Astrocyte of the spinal cord (primary cell): ENCODE measurements around the gene RBBP8NL.

Source experiments
- DNase-seq: peaks from one replicate; pipeline ENCODE4 v3.0.0; 2011; ENCODE audit warnings: low read depth, low spot score
- H3K4me3 ChIP-seq: 2 replicates; pipeline ENCODE4 v1.5.1; 2011; ENCODE audit warnings: low read depth, mild to moderate bottlenecking, low read length, moderate library complexity
- CTCF ChIP-seq: IDR thresholded peaks from 2 replicates; pipeline ENCODE4 v1.5.1; 2012; ENCODE audit warnings: low read depth, mild to moderate bottlenecking, low read length, inconsistent platforms
- in situ Hi-C: cut with HindIII; loops from 2 replicates; pipeline ENCODE4 v1.10.0; 2017; ENCODE audit warnings: low sequenced_read_pairs

RBBP8NL gene

GRCh38 chr20:62445553-62446340 lies 18.4 kb upstream of the RBBP8NL start:
- DNase-seq = no peak
- TF ChIP-seq CTCF = no peak
- no peak overlapping the region for H3K4me3 ChIP-seq
- in situ Hi-C loops = no loop called here

DNA sequence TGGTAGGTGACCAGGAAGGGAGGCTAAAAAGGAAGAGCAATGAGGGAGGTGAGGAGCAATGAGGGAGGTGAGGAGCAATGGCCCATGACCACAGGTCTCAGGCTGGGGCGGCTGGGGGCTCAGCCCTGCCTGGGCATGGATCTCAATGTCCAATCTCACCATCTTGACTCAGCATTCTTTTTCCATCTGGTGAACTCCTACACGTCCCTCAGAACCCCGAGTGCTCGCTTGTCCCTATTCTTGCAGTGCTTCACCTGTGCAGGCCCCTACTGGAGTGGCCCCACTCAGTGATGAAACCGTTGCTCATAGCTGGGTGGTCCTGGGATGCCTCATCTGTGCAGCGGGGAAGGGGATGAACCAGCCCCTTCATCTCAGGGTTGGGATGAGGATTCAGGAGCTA lies 16.9 kb upstream of the RBBP8NL start:
- DNase-seq = no peak
- in situ Hi-C loops = no loop called here
- H3K4me3 ChIP-seq = no peak overlapping the region
- TF ChIP-seq CTCF = no peak

- no peak for TF ChIP-seq CTCF
- no peak for DNase-seq
- in situ Hi-C loops = no loop called here
- H3K4me3 ChIP-seq = no peak overlapping the region
Measured at GRCh38 chr20:62441987-62442539, 14.7 kb upstream of the RBBP8NL start.

GRCh38 chr20:62439218-62439617 lies 11.9 kb upstream of the RBBP8NL start:
- in situ Hi-C loops = no loop called here
- no peak for DNase-seq
- TF ChIP-seq CTCF = no peak
- no peak overlapping the region for H3K4me3 ChIP-seq

GRCh38 chr20:62437927-62438326 lies 10.6 kb upstream of the RBBP8NL start:
- in situ Hi-C loops = no loop called here
- no peak overlapping the region for H3K4me3 ChIP-seq
- DNase-seq = no peak
- no peak for TF ChIP-seq CTCF

DNA sequence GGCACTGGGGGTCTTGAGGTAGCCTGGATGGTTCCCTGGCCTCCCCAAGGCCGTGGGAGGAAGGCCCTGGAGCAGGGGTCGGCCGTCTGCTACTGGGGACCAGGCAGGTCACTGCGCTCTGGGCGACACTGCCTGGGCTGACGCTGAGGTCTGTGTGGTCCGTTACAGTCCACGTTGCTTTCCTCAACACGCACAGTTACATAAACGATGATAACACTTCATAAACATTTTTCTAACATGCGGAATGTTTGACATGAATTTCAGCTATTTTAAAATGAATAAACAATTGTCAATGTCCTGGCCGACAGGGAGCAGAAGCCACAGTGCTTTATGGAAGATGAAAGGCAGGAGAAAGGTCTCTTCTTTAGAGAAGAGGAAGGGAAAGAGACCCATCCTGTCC lies 10.2 kb upstream of the RBBP8NL start:
- no peak for TF ChIP-seq CTCF
- DNase-seq = no peak
- no peak overlapping the region for H3K4me3 ChIP-seq
- in situ Hi-C loops = no loop called here
